ENCODE results near the gene TMEM245.
A peak's percentile ranks its signal among the peaks of the same experiment; 100 is the strongest.

TMEM245 gene

DNA sequence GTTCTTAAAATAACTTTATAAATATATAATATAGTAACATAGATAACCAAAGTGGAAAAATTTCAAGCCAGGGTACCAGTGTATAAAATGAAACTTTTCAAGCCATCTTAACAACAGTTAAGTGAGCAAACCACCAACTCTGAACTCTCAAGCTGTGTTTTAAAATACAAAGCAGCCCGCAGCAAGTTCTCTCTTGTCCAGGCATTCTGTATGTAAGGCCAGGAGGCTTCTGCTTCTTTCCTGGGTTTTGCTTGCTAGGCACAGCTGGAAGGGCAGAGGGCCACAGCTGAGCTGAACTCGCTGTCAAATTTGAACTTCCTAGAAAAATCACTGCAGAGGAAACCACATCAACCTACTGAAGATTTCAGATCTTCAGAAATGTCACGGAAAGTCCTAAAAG lies 99.6 kb downstream of the TMEM245 start:
- no peak for DNase-seq

DNA sequence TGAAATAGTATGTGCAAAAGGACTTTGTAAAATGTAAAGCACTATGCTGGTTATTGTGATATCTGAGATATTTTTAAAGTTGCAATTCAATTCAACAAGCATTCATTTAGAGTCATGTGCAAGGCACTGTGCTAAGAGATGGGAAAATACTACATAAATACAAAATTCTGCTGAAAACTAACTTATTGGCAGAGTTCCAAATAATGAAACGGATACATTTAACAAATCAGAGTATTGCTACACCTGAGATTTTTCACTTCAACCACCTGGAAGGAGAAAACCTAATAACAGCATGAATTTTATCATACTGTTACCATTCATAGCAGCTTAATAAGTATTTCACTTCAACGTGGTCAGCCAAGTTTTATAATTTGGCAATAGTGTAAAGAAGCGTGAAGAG lies 100.3 kb downstream of the TMEM245 start:
- DNase-seq: no peak

- DNase-seq: no peak
These were observed 102.3 kb downstream of the TMEM245 start for GRCh38 chr9:109017493-109017892.

- no peak for DNase-seq
These were observed 102.7 kb downstream of the TMEM245 start for GRCh38 chr9:109017061-109017460.

DNA sequence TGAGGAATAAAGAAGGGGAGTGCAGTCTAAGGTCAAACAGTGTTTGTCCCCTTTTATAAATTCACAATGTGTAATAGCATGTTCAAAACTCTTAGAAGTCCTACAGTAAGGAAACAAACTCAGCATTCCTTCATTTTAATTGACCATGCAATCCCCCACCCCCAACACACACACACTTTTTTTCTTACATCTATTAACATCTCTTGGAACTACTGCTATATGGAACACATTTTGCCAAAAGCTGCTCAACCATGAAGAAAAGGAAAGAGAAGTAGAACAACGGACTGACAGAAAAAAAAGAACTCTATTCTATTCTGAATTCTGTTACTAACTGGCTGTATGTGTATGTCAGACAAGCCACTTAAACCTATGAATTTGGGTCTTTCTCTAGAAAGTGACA lies 103.6 kb downstream of the TMEM245 start:
- no peak for DNase-seq

DNA sequence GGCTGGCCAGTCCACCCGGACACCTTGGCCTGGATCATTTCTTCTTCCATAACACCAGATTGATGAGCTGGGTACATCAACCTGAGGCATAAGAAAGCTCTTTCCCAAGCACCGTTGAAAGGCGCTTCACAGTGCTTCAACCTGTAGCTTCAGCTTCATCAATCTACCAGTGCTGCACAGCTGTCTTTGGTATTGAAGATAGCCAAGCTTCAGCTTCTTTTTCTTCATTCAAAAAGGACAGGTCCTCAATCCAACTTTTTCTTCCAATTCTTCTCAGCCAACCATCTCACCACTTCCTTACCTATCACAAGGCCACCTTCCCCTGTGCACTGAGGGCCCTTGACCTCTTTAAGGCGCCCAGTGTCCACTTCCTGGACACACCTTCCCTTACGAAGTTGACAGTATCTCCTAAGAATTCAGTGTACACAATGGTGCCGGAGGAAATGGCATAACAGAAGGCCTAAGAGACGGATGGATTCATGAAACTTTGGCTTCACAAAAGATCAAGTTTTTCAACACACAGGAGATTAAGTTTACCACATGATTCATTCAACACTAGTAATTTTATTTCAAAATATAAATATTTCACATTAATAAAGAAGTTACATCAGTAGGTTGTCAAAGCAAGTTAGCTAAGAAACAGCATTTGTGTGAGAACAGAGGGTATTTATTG lies 105.0 kb downstream of the TMEM245 start:
- no peak for DNase-seq

GRCh38 chr9:109013679-109014607 lies 105.8 kb downstream of the TMEM245 start:
- peak in 1 of 2 experiments; percentile 18 for DNase-seq

- DNase-seq: peak; percentile 90 to 91
These were observed 106.7 kb downstream of the TMEM245 start, which contains the start of gene CTNNAL1 for GRCh38 chr9:109012876-109013678. Gene CTNNAL1 (minus strand): TSS chr9:109013499. CDS start chr9:109013442, 57 bp downstream.

DNA sequence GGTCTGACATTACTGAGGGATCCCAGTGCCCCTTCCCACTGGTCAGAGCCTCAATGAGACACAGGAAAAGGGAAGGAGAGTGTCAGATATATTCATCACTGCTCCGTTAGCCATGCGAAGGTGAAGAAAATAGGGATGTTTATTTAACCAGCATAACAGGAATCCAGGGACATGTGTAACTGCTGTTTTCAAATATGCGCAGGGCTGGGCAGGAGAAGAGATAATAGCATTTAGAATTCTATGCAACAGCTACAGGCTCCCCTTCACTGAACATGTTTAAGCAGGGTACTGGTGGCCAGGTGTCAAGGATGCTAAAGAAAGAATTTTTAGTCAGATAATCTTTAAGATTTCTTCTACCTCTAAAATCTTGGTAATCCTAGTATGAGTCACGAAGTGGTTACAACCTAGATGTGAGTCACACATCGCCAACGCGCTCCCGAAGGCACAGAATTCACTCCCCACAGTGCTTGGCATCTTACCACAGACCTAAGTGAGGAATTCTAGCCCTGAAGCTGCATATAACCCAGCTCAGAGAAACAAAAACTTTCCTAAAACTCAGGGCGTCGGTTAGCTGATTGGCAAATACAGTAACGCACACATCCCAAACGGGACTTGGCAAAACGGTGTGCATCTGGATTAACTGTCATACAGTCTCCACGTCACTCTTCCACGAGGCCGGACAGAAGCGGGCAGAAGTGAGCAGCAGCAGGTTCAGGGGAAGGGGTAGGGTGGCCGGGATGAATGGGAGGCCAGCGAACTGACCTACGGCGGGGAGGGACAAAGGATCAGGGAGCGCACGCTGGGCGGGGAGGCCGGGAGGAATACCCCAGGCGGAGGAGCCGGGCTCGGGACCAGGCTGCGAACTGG lies 107.5 kb downstream of the TMEM245 start:
- DNase-seq: peak; percentile 73 to 75

DNA sequence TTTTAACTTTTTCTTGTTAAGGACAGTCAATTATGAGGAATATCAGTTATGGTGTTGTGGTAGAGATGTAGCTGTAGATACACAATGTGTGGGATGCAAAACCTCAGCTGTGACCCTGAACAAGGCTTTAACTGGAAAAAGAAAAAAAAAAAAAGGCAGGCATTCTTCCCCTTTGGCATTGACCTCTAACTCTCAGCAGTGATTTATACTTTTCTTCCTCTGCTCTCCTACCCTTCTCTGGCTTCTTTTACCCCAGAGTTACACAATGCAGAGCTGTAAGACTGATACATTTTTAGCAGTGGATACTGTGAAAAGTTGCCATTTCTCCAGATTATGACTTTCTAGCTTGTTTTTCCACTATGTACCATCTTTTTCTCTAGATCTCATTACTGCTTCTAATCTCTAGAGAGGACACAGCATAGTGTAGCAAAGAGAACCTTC lies 108.5 kb downstream of the TMEM245 start:
- no peak for DNase-seq

- DNase-seq: peak; percentile 64
These were observed 109.0 kb downstream of the TMEM245 start for GRCh38 chr9:109010746-109011145.

DNA sequence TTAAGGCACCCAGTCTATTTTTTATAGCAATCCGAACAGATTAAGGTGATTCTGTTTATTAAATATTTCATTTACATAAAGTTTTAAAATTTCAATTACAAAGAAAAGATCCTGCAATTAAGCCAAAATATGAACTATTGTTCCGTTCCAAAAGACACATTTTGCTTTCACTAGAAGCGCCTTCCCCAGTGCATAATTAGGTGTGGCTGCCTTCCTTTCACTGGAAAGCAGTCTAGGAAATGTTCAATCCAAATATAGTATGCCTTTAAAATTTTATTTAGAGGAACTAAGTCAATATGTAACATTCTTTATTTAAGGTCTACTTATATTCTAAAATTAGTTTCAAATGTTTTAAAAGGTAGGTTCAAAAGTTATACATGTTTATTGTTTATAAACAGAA lies 114.1 kb downstream of the TMEM245 start:
- DNase-seq: no peak

GRCh38 chr9:109003116-109003515 lies 116.6 kb downstream of the TMEM245 start:
- no peak for DNase-seq

- DNase-seq: no peak
These were observed 117.6 kb downstream of the TMEM245 start for GRCh38 chr9:109002141-109002540.

DNA sequence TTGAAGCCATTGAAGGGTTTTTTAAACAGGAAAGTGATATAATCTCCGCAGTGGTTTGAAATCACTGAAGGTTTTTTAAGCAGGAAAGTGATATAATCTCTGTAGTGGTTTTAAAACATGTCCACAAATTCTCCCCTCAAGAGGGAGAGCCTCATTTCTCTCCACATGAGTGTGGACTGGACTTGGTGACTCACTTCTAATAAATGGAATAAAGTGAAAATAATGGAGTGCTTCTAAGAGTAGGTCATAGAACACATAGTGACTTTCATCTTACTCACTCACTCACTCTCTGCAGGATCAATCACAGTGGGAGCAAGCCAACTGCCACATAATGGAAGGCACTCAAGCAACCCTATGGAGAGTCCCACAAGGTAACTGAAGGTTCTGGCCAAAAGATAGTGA lies 118.5 kb downstream of the TMEM245 start:
- no peak for DNase-seq

DNA sequence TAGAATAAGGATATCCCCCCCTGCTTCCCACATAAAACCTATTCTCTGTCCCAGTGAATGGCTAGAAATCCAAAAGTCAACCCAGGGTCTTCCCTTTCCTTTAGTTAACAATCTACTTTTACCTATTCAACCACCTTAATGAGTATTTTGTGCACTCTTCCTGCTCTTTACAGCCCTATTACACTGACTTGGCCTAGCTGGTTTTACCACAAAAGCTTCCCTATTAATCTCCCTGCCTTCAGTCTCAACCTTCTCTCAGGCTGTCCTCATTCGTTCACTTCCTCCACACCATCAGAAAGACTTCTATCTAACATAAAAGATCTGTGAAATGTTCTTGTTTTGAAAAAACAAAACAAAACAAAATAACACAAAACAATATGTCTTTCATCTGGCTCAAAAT lies 122.6 kb downstream of the TMEM245 start:
- no peak for DNase-seq

DNA sequence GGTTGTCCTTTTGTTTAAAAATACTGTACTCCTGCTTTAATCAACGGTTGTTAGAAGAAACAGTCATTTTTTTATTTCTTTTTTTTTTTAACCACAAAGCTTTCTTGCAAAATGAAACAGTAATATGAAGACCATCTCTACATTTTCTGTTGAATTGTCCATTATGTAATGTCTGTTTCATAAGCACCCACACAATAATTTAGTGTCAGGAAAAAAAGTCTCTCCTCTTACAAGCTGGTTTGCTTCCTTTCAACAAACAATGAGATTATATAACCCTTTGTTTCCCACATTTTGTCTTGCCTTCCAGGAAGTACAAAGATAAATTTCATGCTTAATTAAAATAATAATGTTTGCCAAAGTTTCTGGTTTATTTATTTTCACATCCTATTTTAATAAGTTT lies 123.1 kb downstream of the TMEM245 start:
- DNase-seq: no peak

DNA sequence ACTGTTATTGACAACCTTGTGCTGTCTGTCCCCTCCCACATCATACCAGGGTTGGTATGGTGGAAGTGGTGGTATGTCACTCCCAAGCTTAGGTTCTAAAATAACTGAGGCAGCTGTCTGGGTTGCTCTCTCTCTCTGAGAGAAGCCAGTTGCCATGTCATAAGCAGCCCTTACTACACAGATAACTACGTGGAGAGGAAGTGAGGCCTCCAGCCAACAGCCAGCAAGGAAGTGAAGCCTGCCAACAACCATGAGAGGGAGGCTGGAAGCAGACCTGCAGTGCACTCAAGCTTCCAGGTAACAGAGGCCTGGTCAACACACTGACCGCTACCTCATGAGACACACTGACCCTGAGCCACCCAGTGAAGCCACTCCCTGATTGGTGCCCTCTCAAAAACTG lies 125.1 kb downstream of the TMEM245 start:
- no peak for DNase-seq

DNA sequence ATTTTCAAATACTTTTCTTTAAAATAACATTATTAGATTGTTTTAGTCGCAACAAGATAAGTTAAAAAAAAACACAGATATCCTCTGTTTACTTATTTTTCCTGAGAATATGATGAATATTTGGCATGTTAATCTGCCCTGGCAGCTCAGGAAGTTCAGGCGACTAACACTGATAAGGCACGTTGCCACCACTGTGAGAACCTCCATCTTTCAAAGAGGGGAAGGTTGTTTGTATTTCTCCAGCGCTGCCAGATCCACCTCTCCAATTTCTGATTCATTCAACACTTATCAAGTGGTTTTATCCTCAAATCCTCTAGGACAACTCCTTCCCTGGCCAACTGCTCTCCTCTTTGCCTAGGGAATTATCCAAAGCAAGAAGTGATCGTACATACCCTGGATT lies 128.3 kb downstream of the TMEM245 start:
- no peak for DNase-seq

DNA sequence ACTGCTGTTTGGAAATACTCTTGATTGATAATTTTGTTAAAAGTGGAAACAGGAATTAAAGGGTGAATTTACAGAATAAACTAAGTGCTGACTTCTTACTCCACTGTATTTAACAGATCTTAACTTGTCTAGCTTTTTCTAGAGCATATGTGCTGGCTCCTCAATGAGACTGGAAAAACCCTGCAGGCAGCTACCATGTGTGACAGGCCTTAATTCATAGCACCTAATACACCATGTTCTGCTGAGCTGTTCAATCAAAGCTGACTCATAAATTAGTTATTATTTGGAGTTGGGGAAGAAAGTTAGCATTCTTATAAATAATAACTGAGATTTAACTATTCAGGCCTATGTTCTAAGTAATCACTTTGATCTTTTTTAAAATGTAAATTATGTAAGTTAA lies 135.9 kb downstream of the TMEM245 start:
- DNase-seq: no peak

DNA sequence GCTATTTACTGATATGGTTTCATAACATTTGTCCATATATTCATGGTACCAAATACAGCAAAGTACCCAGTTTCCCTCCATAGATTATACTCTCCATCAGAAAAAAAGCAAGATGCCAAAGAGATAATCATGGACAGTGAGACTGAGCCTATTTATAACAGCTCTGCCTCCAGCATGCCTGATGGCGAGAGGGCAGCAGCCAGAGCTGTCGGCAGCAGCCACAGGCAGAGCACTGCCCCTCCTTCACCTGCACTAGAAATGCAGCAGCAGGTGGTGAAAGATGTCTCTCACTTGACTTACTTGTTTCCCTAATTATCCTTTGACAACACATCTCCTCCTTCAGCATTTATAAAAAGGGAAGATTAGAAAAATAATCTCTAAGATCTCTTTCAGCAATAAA lies 138.9 kb downstream of the TMEM245 start:
- no peak for DNase-seq

- no peak for DNase-seq
These were observed 141.5 kb downstream of the TMEM245 start for GRCh38 chr9:108978205-108978604.

Measured in activated T-cell treated with anti-CD3 and anti-CD28 coated beads, Interleukin-2, amount 50 U/mL, for 48 hours (primary cell).